Activated CD4-positive, alpha-beta T cell treated with anti-CD3 and anti-CD28 coated beads for 36 hours (primary cell): ENCODE results near the gene AP3B2. TPM values are rescaled to one million over a fixed set of nuclear protein-coding genes. Genes with fewer than 3 reads are reported as not detected.

Experiments used
- ATAC-seq: fragments of 200-7000 bp; cut with Tn5 transposase; one replicate; pipeline ENCODE4 v1.10.0; 2021; ENCODE audit warnings: mild to moderate bottlenecking, moderate library complexity
- CTCF ChIA-PET: fragments of 350-600 bp; sonication (Branson Sonifier 250); formaldehyde crosslinking; loops from one replicate; lab custom pipeline; 2021; ENCODE audit warnings: antibody characterized with exemption; lab: Charles Lee
- POLR2A ChIA-PET: fragments of 350-600 bp; sonication (Branson Sonifier 250); formaldehyde crosslinking; loops from one replicate; lab custom pipeline; 2021; ENCODE audit warnings: antibody characterized with exemption, inconsistent platforms; lab: Charles Lee
- DNase-seq: peaks from one replicate; pipeline ENCODE4 v3.0.0-alpha.2; 2020
- H3K27ac Mint-ChIP-seq: one replicate; pipeline ENCODE4 v1.8.0; 2021; ENCODE audit warnings: mixed read lengths
- H3K27me3 Mint-ChIP-seq: one replicate; pipeline ENCODE4 v1.8.0; 2021; ENCODE audit warnings: mixed read lengths
- H3K36me3 Mint-ChIP-seq: one replicate; pipeline ENCODE4 v1.8.0; 2021; ENCODE audit warnings: low read depth, mixed read lengths
- H3K4me1 Mint-ChIP-seq: one replicate; pipeline ENCODE4 v1.8.0; 2021; ENCODE audit warnings: mixed read lengths
- H3K4me3 Mint-ChIP-seq: one replicate; pipeline ENCODE4 v1.8.0; 2021; ENCODE audit warnings: mild to moderate bottlenecking, moderate library complexity, mixed read lengths
- H3K9me3 Mint-ChIP-seq: one replicate; pipeline ENCODE4 v1.8.0; 2021; ENCODE audit warnings: low read depth, mixed read lengths
- intact Hi-C, 2 experiments: fragments of 100-400 bp; cut with DNase I in 1 of 2; cut with micrococcal nuclease in 1 of 2; formaldehyde crosslinking; loops; one replicate each; pipeline versions ENCODE4 v1.14.2 to v1.15.1; 2022 to 2024; cut with DNase I, micrococcal nuclease
- total RNA-seq, 2 experiments: library from RNA; stranded (reverse); gene quantifications; one replicate each; pipeline ENCODE4 v1.2.3, GENCODE V29; 2021

AP3B2 gene
- under 1 TPM; 0.39 to 0.59 TPM for total RNA-seq

DNA sequence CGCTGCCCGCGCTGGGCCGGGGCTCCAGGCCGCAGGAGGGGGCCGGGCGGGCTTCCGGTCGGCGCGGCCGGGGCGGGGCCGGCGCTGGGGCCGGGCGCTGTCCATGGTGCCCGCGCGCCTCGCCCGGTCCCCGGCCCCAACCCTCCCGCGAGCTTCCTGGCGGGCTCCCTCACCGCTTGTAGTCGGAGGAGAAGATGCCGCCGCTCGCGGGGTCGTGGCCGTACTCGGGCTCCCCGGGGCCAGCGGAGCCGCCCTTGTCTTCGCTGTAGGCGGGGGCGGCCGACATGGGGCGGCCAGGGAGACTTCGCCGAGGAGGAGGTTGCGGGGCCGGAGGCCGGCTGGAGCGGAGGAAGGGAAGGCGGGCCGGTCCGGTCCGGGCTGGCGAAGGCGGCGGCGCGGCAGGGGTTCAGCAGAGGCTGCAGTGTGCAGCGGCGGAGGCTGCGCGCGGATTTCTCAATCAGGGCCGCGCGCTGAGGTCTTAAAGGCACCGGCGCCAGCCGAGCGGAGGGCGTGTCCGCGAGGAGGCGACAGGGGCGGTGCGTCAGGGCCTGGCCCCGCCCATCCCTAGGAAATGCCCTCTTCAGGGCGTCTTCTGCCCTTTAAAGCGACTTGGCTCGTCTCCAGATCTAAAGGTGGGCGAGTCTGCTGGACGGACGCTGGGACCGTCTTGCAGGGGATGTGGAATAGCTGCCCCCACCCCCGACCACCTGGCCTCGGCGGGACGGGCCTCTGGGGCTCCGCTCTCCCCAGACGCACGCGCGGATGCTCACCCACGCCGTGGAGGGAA is at the start of gene AP3B2:
Gene AP3B2 (minus strand): TSS at position 455 of the 787 bp plus-strand sequence. CDS start 169 bp downstream, at position 286.
- ChIA-PET POLR2A (interaction anchor here (0.7 kb wide), 1 partner anchor 169 kb away, joined by 3 read pairs; the partner anchor contains the start of gene RPS17), CTCF (interaction anchor here (0.5 kb wide), 1 partner anchor 370 kb away, joined by 3 read pairs; no protein-coding TSS in a partner anchor)
- H3K27me3 Mint-ChIP-seq: peaks cover 15% of the 10 kb centered on the region
- H3K9me3 Mint-ChIP-seq: no peaks in the 10 kb centered on the region
- H3K27ac Mint-ChIP-seq: no peak within 1 kb of the TSS
- peak within 1 kb of the TSS; percentile 52 for H3K4me3 Mint-ChIP-seq
- H3K36me3 Mint-ChIP-seq: no peaks in the 10 kb centered on the region
- DNase-seq (peak; percentile 85), ATAC-seq (peak; percentile 97)
- intact Hi-C loops: loop anchor here (1.0 to 2.0 kb wide), 11 partner anchors 29 to 358 kb away; partner anchors contain the start of genes BTBD1 (in 1 of the 2), C15orf40 (in 1 of the 2), CPEB1 (in 1 of the 2) and RAMAC (in 1 of the 2)
- H3K4me1 Mint-ChIP-seq: no peaks in the 10 kb centered on the region

GRCh38 chr15:82751308-82751707 is 41.6 kb upstream of the AP3B2 start:
- intact Hi-C loops: loop anchor here (2.0 kb wide), 5 partner anchors 57 to 315 kb away; partner anchors contain the start of genes BTBD1 (in 1 of the 2), C15orf40 (in 1 of the 2), RPS17 (in 1 of the 2) and WHAMM (in 1 of the 2)
- ChIA-PET POLR2A (interaction anchor here (0.6 kb wide), 1 partner anchor 17 kb away, joined by 4 read pairs; no protein-coding TSS in a partner anchor), CTCF (interaction anchor here (0.8 to 1.9 kb wide), 7 partner anchors 9 to 221 kb away, joined by 3 to 8 read pairs (median 3); no protein-coding TSS in a partner anchor)
- peaks cover 51% of the 10 kb centered on the region for H3K4me1 Mint-ChIP-seq
- no peaks in the 10 kb centered on the region for H3K27me3 Mint-ChIP-seq
- peak overlapping the region; percentile 86 for H3K4me3 Mint-ChIP-seq
- ATAC-seq (no peak), DNase-seq (no peak)
- H3K36me3 Mint-ChIP-seq: peaks cover 50% of the 10 kb centered on the region
- H3K9me3 Mint-ChIP-seq: no peaks in the 10 kb centered on the region
- peak overlapping the region; percentile 98 for H3K27ac Mint-ChIP-seq

- Mint-ChIP-seq H3K27ac (peak overlapping the region; percentile 98), H3K4me3 (peak overlapping the region; percentile 86), H3K27me3 (no peaks in the 10 kb centered on the region), H3K36me3 (peaks cover 45% of the 10 kb centered on the region), H3K9me3 (no peaks in the 10 kb centered on the region), H3K4me1 (peaks cover 46% of the 10 kb centered on the region)
- intact Hi-C loops: loop anchor here (1.0 to 2.0 kb wide), 10 partner anchors 42 to 316 kb away; partner anchors contain the start of genes AP3B2 (in 2 of the 2), RPS17 (in 2 of the 2), WHAMM (in 2 of the 2) and BTBD1 (in 1 of the 2)
- ChIA-PET POLR2A (interaction anchor here (0.6 to 1.0 kb wide), 3 partner anchors 17 to 210 kb away, joined by 4 to 7 read pairs (median 5); partner anchors contain the start of gene RPS17), CTCF (interaction anchor here (0.8 to 2.3 kb wide), 8 partner anchors 9 to 260 kb away, joined by 3 to 10 read pairs (median 4); partner anchors contain the start of genes C15orf40 and WHAMM)
- peak; percentile 40 for ATAC-seq
- DNase-seq: peak; percentile 40
Observed at GRCh38 chr15:82750831-82751180, 41.1 kb upstream of the AP3B2 start.

GRCh38 chr15:82749951-82750830 is 40.5 kb upstream of the AP3B2 start:
- no peaks in the 10 kb centered on the region for H3K9me3 Mint-ChIP-seq
- intact Hi-C loops: loop anchor here (1.0 to 2.0 kb wide), 10 partner anchors 41 to 317 kb away; partner anchors contain the start of genes AP3B2 (in 2 of the 2), RPS17 (in 2 of the 2), WHAMM (in 2 of the 2) and BTBD1 (in 1 of the 2)
- H3K4me3 Mint-ChIP-seq: peak overlapping the region; percentile 86
- peaks cover 41% of the 10 kb centered on the region for H3K36me3 Mint-ChIP-seq
- DNase-seq: peak; percentile 91
- ATAC-seq: peak; percentile 95
- H3K4me1 Mint-ChIP-seq: peaks cover 44% of the 10 kb centered on the region
- POLR2A ChIA-PET: interaction anchor here (0.5 to 1.0 kb wide), 6 partner anchors 18 to 309 kb away, joined by 3 to 7 read pairs (median 4); partner anchors contain the start of gene RPS17
- H3K27ac Mint-ChIP-seq: peak overlapping the region; percentile 98
- no peaks in the 10 kb centered on the region for H3K27me3 Mint-ChIP-seq
- CTCF ChIA-PET: interaction anchor here (0.5 to 2.3 kb wide), 13 partner anchors 8 to 1726 kb away, joined by 3 to 10 read pairs (median 3); partner anchors contain the start of genes C15orf40 and WHAMM

- intact Hi-C loops: no loop called here
- ChIA-PET CTCF (no interaction called here), POLR2A (no interaction called here)
- Mint-ChIP-seq H3K4me1 (peaks cover 32% of the 10 kb centered on the region), H3K27me3 (no peaks in the 10 kb centered on the region), H3K4me3 (no peak overlapping the region), H3K9me3 (no peaks in the 10 kb centered on the region), H3K36me3 (peaks cover 27% of the 10 kb centered on the region), H3K27ac (no peak overlapping the region)
- no peak for DNase-seq
- no peak for ATAC-seq
Observed at GRCh38 chr15:82748315-82748714, 38.6 kb upstream of the AP3B2 start.

- no peak overlapping the region for H3K27ac Mint-ChIP-seq
- CTCF ChIA-PET: interaction anchor here (0.8 kb wide), 1 partner anchor 191 kb away, joined by 4 read pairs; no protein-coding TSS in a partner anchor
- POLR2A ChIA-PET: no interaction called here
- no peaks in the 10 kb centered on the region for H3K36me3 Mint-ChIP-seq
- DNase-seq: no peak
- no peak overlapping the region for H3K4me3 Mint-ChIP-seq
- H3K27me3 Mint-ChIP-seq: no peaks in the 10 kb centered on the region
- H3K9me3 Mint-ChIP-seq: no peaks in the 10 kb centered on the region
- intact Hi-C loops: no loop called here
- peaks cover 4% of the 10 kb centered on the region for H3K4me1 Mint-ChIP-seq
- no peak for ATAC-seq
Observed at GRCh38 chr15:82743810-82744209, 34.1 kb upstream of the AP3B2 start.

GRCh38 chr15:82742134-82742533 is 32.5 kb upstream of the AP3B2 start:
- CTCF ChIA-PET: interaction anchor here (2.2 kb wide), 1 partner anchor 9 kb away, joined by 8 read pairs; no protein-coding TSS in a partner anchor
- Mint-ChIP-seq H3K4me1 (no peaks in the 10 kb centered on the region), H3K27ac (no peak overlapping the region), H3K9me3 (no peaks in the 10 kb centered on the region), H3K27me3 (no peaks in the 10 kb centered on the region), H3K36me3 (peaks cover 5% of the 10 kb centered on the region), H3K4me3 (no peak overlapping the region)
- intact Hi-C loops: no loop called here
- DNase-seq (no peak), ATAC-seq (no peak)
- POLR2A ChIA-PET: no interaction called here

- H3K27ac Mint-ChIP-seq: no peak overlapping the region
- intact Hi-C loops: no loop called here
- H3K27me3 Mint-ChIP-seq: no peaks in the 10 kb centered on the region
- H3K9me3 Mint-ChIP-seq: no peaks in the 10 kb centered on the region
- no peak overlapping the region for H3K4me3 Mint-ChIP-seq
- H3K4me1 Mint-ChIP-seq: no peaks in the 10 kb centered on the region
- POLR2A ChIA-PET: no interaction called here
- CTCF ChIA-PET: interaction anchor here (0.6 to 0.8 kb wide), 2 partner anchors 12 to 204 kb away, joined by 3 read pairs; no protein-coding TSS in a partner anchor
- DNase-seq (no peak), ATAC-seq (no peak)
- peaks cover 9% of the 10 kb centered on the region for H3K36me3 Mint-ChIP-seq
Observed at GRCh38 chr15:82739086-82739485, 29.4 kb upstream of the AP3B2 start.

- DNase-seq: no peak
- Mint-ChIP-seq H3K36me3 (peaks cover 11% of the 10 kb centered on the region), H3K9me3 (no peaks in the 10 kb centered on the region), H3K27me3 (no peaks in the 10 kb centered on the region), H3K4me1 (no peaks in the 10 kb centered on the region), H3K27ac (no peak overlapping the region), H3K4me3 (no peak overlapping the region)
- ChIA-PET POLR2A (no interaction called here), CTCF (interaction anchor here (0.5 kb wide), 1 partner anchor 820 kb away, joined by 3 read pairs; no protein-coding TSS in a partner anchor)
- intact Hi-C loops: no loop called here
- ATAC-seq: no peak
Observed at GRCh38 chr15:82737975-82738374, 28.3 kb upstream of the AP3B2 start.

GRCh38 chr15:82731527-82731926 is 21.9 kb upstream of the AP3B2 start:
- CTCF ChIA-PET: no interaction called here
- DNase-seq (no peak), ATAC-seq (no peak)
- Mint-ChIP-seq H3K9me3 (no peaks in the 10 kb centered on the region), H3K4me1 (no peaks in the 10 kb centered on the region), H3K27me3 (no peaks in the 10 kb centered on the region), H3K36me3 (peaks cover 24% of the 10 kb centered on the region), H3K27ac (no peak overlapping the region), H3K4me3 (no peak overlapping the region)
- intact Hi-C loops: no loop called here
- POLR2A ChIA-PET: no interaction called here
